Muscle of arm (tissue), 14 donors: ENCODE data around the gene PIH1D1. TPM values are rescaled to one million over a fixed set of nuclear protein-coding genes. Genes with fewer than 3 reads are reported as not detected.

Experiments
- DNase-seq: peaks from one replicate; pipeline ENCODE4 v3.0.0-alpha.2; 2013
- long read RNA-seq, 11 donors: transcript quantifications; one replicate each; lab custom pipeline, GENCODE V29; 2026
- polyA plus RNA-seq, 12 donors: library from polyadenylated mRNA; unstranded; fragments of 120-200 nt; gene quantifications; one replicate each; pipeline ENCODE4 v1.2.1, GENCODE V29; 2013; ENCODE audit not compliant: insufficient read length in 12 of 12

The PIH1D1 gene
- 10 to 100 TPM in 11 of 12 donors, not detected in 1; 31.0 to 56.8 (median 38.9) TPM for polyA plus RNA-seq
- long read RNA-seq, donor 1, transcript PIH1D1-201 (9 exons, 1,192 nt) = major isoform, 29 of 42 reads
- long read RNA-seq, donor 1, transcript PIH1D1-223 (2 exons, 474 nt) = minor isoform, 5 of 42 reads
- long read RNA-seq, donor 1, partial matches to known transcripts = 5 of 42 reads
- long read RNA-seq, donor 1, other reads (novel, unspliced or antisense) = 0 of 42 reads
- long read RNA-seq, donor 2, transcript PIH1D1-201 (9 exons, 1,192 nt) = major isoform, 16 of 28 reads
- long read RNA-seq, donor 2, partial matches to known transcripts = 7 of 28 reads
- long read RNA-seq, donor 2, other reads (novel, unspliced or antisense) = 0 of 28 reads
- long read RNA-seq, donor 3, transcript PIH1D1-223 (2 exons, 474 nt) = major isoform, 5 of 12 reads
- long read RNA-seq, donor 3, transcript PIH1D1-201 (9 exons, 1,192 nt) = major isoform, 5 of 12 reads
- long read RNA-seq, donor 3, partial matches to known transcripts = 0 of 12 reads
- long read RNA-seq, donor 3, other reads (novel, unspliced or antisense) = 0 of 12 reads
- long read RNA-seq, donor 4, partial matches to known transcripts = 0 of 3 reads
- long read RNA-seq, donor 4, other reads (novel, unspliced or antisense) = 0 of 3 reads
- long read RNA-seq, donor 5, transcript PIH1D1-201 (9 exons, 1,192 nt) = major isoform, 19 of 449 reads
- long read RNA-seq, donor 5, partial matches to known transcripts = 329 of 449 reads
- long read RNA-seq, donor 5, other reads (novel, unspliced or antisense) = 97 of 449 reads
- long read RNA-seq, donor 6, transcript PIH1D1-223 (2 exons, 474 nt) = major isoform, 5 of 2,377 reads
- long read RNA-seq, donor 6, transcript PIH1D1-201 (9 exons, 1,192 nt) = major isoform, 5 of 2,377 reads
- long read RNA-seq, donor 6, partial matches to known transcripts = 1,402 of 2,377 reads
- long read RNA-seq, donor 6, other reads (novel, unspliced or antisense) = 963 of 2,377 reads
- long read RNA-seq, donor 7, partial matches to known transcripts = 0 of 8 reads
- long read RNA-seq, donor 7, other reads (novel, unspliced or antisense) = 0 of 8 reads
- long read RNA-seq, donor 8, transcript PIH1D1-201 (9 exons, 1,192 nt) = major isoform, 11 of 273 reads
- long read RNA-seq, donor 8, partial matches to known transcripts = 204 of 273 reads
- long read RNA-seq, donor 8, other reads (novel, unspliced or antisense) = 54 of 273 reads
- long read RNA-seq, donor 9, transcript PIH1D1-201 (9 exons, 1,192 nt) = major isoform, 12 of 17 reads
- long read RNA-seq, donor 9, partial matches to known transcripts = 0 of 17 reads
- long read RNA-seq, donor 9, other reads (novel, unspliced or antisense) = 0 of 17 reads
- long read RNA-seq, donor 10, transcript PIH1D1-201 (9 exons, 1,192 nt) = major isoform, 17 of 19 reads
- long read RNA-seq, donor 10, partial matches to known transcripts = 0 of 19 reads
- long read RNA-seq, donor 10, other reads (novel, unspliced or antisense) = 0 of 19 reads
- long read RNA-seq, donor 11, transcript PIH1D1-201 (9 exons, 1,192 nt) = major isoform, 14 of 21 reads
- long read RNA-seq, donor 11, partial matches to known transcripts = 0 of 21 reads
- long read RNA-seq, donor 11, other reads (novel, unspliced or antisense) = 0 of 21 reads

- DNase-seq = peak; percentile 97
These were observed at the start of gene PIH1D1 for GRCh38 chr19:49451430-49452181. TSS of gene PIH1D1 (minus strand) at chr19:49451814. CDS start at chr19:49451574, 240 bp downstream.

GRCh38 chr19:49499030-49499670 lies 47.5 kb upstream of the PIH1D1 start:
- no peak for DNase-seq

- no peak for DNase-seq
These were observed 46.9 kb upstream of the PIH1D1 start for GRCh38 chr19:49498475-49498874.

GRCh38 chr19:49497789-49498103 lies 46.1 kb upstream of the PIH1D1 start:
- no peak for DNase-seq

GRCh38 chr19:49497047-49497788 lies 45.6 kb upstream of the PIH1D1 start:
- no peak for DNase-seq

GRCh38 chr19:49496574-49497008 lies 45.0 kb upstream of the PIH1D1 start:
- DNase-seq = no peak

- no peak for DNase-seq
These were observed 41.2 kb upstream of the PIH1D1 start for GRCh38 chr19:49492573-49493405.

GRCh38 chr19:49491804-49492572 lies 40.4 kb upstream of the PIH1D1 start:
- DNase-seq = no peak

GRCh38 chr19:49491030-49491803 lies 39.6 kb upstream of the PIH1D1 start:
- DNase-seq = no peak

GRCh38 chr19:49490287-49491029 lies 38.8 kb upstream of the PIH1D1 start:
- no peak for DNase-seq

GRCh38 chr19:49489601-49490167 lies 38.1 kb upstream of the PIH1D1 start:
- no peak for DNase-seq

- DNase-seq = no peak
These were observed 37.4 kb upstream of the PIH1D1 start for GRCh38 chr19:49488863-49489537.

- no peak for DNase-seq
These were observed 36.6 kb upstream of the PIH1D1 start for GRCh38 chr19:49488046-49488862.
